BJ (cell line): ENCODE results near the gene GIMAP4. TPM values are rescaled to one million over a fixed set of nuclear protein-coding genes. Genes with fewer than 3 reads are reported as not detected.

ENCODE experiments used
- CTCF ChIA-PET: fragments of 350-600 bp; formaldehyde crosslinking; extraction: SDS; loops from one replicate; lab custom pipeline; 2021; ENCODE audit warnings: antibody characterized with exemption, inconsistent platforms; lab: Yijun Ruan, JAX
- POLR2A ChIA-PET: fragments of 300-600 bp; sonication (Branson Sonifier 250); formaldehyde crosslinking; extraction: SDS; loops from one replicate; lab custom pipeline; 2021; ENCODE audit warnings: antibody characterized with exemption; lab: Charles Lee
- DNase-seq: peaks from one replicate; pipeline ENCODE4 v3.0.0-alpha.2; 2011; ENCODE audit warnings: low read depth
- H3K27me3 ChIP-seq: 2 replicates; pipeline ENCODE4 v1.6.0; 2011; ENCODE audit warnings: low read length; ENCODE audit not compliant: control insufficient read depth, insufficient read depth
- H3K36me3 ChIP-seq: 2 replicates; pipeline ENCODE4 v1.5.1; 2011; ENCODE audit warnings: low read length; ENCODE audit not compliant: control insufficient read depth, insufficient read depth
- H3K4me3 ChIP-seq: 2 replicates; pipeline ENCODE4 v1.5.1; 2011; ENCODE audit warnings: low read depth, mild to moderate bottlenecking, control low read depth, low read length
- polyA plus RNA-seq: library from polyadenylated mRNA; depleted of rRNA; stranded (reverse); fragments of >200 nt; gene quantifications from 2 replicates; pipeline ENCODE4 v1.2.3, GENCODE V29; 2011
- TF ChIP-seq, protein P1 (sequence below): IDR thresholded peaks from 2 replicates; pipeline ENCODE4 v1.5.1; 2011; ENCODE audit warnings: low read depth, mild to moderate bottlenecking, control low read depth, inconsistent platforms, low read length, moderate library complexity; ENCODE audit not compliant: insufficient read depth

GIMAP4 gene
- polyA plus RNA-seq, 1 experiment = not detected

DNA sequence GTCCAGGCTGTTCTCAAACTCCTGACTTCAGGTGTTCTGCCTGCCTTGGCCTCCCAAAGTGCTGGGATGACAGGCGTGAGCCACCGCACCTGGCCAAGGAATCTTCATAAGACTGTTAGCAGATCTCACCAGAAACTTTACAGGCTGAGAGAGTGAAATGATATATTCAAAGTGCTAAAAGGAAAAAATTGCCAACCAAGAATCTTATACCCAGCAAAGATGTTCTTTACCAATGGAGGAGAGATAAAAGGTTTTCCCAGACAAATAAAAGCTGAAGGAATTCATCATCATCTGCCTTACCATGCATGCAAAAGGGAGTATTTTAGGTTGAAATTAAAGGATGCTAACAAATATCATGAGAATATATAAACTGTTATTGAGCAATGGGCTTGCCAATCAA is 28.9 kb upstream of the GIMAP4 start:
- H3K36me3 ChIP-seq = no peaks in the 10 kb centered on the region
- TF ChIP-seq, protein P1, sequence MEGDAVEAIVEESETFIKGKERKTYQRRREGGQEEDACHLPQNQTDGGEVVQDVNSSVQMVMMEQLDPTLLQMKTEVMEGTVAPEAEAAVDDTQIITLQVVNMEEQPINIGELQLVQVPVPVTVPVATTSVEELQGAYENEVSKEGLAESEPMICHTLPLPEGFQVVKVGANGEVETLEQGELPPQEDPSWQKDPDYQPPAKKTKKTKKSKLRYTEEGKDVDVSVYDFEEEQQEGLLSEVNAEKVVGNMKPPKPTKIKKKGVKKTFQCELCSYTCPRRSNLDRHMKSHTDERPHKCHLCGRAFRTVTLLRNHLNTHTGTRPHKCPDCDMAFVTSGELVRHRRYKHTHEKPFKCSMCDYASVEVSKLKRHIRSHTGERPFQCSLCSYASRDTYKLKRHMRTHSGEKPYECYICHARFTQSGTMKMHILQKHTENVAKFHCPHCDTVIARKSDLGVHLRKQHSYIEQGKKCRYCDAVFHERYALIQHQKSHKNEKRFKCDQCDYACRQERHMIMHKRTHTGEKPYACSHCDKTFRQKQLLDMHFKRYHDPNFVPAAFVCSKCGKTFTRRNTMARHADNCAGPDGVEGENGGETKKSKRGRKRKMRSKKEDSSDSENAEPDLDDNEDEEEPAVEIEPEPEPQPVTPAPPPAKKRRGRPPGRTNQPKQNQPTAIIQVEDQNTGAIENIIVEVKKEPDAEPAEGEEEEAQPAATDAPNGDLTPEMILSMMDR = no peak
- no peak overlapping the region for H3K4me3 ChIP-seq
- DNase-seq = no peak
- no peaks in the 10 kb centered on the region for H3K27me3 ChIP-seq
- ChIA-PET POLR2A (no interaction called here), CTCF (no interaction called here)

DNA sequence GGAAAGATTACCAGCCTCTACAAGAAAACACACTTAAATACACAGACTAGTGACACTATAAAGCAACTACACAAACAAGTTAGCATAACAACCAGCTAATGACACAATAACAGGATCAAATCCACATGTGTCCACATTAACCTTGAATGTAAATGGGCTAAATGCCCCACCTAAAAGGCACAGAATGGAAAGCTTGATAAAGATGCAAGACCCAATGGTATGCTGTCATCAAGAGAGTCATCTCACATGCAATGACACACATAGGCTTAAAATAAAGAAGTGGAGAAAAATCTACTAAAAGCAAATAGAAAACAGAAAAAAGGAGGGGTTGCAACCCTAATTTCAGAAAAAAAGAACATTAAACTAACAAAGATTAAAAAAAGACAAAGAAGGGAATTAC is 14.0 kb upstream of the GIMAP4 start:
- TF ChIP-seq, protein P1 = no peak
- H3K36me3 ChIP-seq = no peaks in the 10 kb centered on the region
- CTCF ChIA-PET = no interaction called here
- DNase-seq = no peak
- POLR2A ChIA-PET = no interaction called here
- no peak overlapping the region for H3K4me3 ChIP-seq
- no peaks in the 10 kb centered on the region for H3K27me3 ChIP-seq

DNA sequence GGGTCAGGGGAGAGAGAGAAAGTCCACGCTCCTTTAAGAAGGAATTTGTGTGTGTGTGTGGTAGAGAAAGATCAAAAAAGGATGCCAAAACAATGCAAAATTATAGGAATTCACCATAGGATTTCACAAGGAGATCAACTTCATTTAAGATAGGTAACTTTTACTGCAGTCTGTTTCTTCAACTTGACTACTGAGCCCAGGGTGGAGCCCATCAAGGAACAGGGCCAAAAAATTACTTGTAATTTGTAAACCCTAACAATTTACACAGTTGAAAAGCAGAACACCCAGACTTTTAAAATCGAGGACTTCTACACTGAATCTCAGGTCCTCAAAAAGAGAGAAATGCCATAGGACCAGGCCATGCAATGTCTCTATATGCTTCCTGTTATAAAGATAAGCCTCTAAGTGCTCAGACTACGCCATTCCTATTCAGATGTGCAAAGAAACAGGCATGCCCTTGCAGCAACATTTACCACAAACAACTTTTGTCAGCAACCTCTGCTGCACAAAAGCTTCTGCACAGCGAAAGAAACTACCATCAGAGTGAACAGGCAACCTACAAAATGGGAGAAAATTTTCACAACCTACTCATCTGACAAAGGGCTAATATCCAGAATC is 10.6 kb upstream of the GIMAP4 start:
- CTCF ChIA-PET = no interaction called here

DNA sequence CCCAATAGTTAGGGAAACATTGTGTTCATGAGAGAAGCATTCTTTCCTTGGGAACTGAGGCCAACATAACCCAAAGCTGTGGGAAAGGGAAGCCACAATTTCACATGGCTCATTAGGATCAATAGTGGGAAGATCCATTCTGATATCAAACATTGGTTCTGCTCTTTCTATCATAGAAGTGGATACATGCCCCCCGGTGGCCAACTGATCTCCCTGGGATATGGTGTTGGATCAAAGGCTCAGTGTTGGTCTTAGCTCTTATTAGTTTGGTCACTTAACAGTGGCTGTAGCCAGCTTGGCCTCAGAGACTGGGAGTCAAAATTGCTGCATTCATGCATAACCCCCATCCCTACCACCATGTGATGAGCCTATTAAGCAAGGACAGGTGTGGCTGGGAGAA is 6.7 kb upstream of the GIMAP4 start:
- no peak for DNase-seq
- Histone ChIP-seq H3K27me3 (no peaks in the 10 kb centered on the region), H3K36me3 (no peaks in the 10 kb centered on the region), H3K4me3 (no peak overlapping the region)
- ChIA-PET POLR2A (no interaction called here), CTCF (interaction anchor here (1.0 kb wide), 1 partner anchor 24 kb away, joined by 3 read pairs; no protein-coding TSS in a partner anchor)
- TF ChIP-seq, protein P1 = no peak

More for the DNA sequence above, 10.6 kb upstream of the GIMAP4 start:
- no peak for DNase-seq
- TF ChIP-seq, protein P1 = no peak
- Histone ChIP-seq H3K36me3 (no peaks in the 10 kb centered on the region), H3K27me3 (no peaks in the 10 kb centered on the region), H3K4me3 (no peak overlapping the region)
- POLR2A ChIA-PET = no interaction called here

DNA sequence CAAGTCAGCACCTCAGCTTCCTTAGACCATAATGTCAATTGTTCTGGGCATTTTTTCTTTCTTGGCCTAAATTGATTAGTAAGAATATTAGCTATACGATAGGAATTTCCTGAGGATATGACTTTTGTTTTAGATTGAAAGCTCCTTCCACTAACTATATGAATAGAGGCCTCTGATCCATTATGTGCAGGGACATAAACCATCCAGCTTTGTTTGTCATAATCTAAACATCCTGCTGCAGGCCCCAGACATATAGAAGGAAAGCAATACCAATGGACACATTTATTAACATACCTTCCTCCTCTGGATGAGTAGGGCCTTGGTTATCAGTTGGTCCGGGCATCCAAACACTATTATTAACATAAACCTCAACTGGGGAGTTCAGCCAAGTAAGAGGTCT is 4.3 kb upstream of the GIMAP4 start:
- TF ChIP-seq, protein P1 = no peak
- Histone ChIP-seq H3K36me3 (no peaks in the 10 kb centered on the region), H3K27me3 (no peaks in the 10 kb centered on the region), H3K4me3 (no peak overlapping the region)
- CTCF ChIA-PET = no interaction called here
- no peak for DNase-seq
- POLR2A ChIA-PET = no interaction called here
